ENCODE results near the gene MKRN2OS.

- TF ChIP-seq CTCF (IDR thresholded peaks at IDR 0.05; ENCODE audit: low read depth, low read length), result no peak
- TF ChIP-seq EZH2phosphoT487 (IDR thresholded peaks at IDR 0.05; ENCODE audit: low read depth), result no peak
These were observed 44.8 kb upstream of the MKRN2OS start for GRCh38 chr3:12590096-12590495.

All from OCI-LY3 (cell line).